Measurements from ENCODE around the gene C3AR1.

DNA sequence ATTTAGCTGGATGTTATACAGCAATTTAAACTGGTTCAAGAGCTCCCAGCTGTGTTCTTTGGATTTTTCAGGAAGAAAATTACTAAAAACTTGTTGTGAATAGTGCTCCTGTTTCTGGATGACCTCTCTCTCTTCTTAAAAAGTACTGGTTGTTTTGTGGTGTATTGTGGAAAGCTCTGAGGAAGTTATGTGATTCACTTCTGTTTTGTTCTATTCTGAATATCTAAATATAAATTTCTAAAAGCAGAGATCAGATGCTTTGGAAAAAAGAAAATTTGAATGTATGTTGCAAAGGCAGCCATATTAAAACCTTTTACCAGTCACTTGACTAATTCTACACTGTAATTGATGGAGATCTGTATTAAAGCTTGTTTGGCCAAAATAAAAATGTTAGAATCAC lies 3.4 kb upstream of the C3AR1 start:
- TF ChIP-seq, protein P1, sequence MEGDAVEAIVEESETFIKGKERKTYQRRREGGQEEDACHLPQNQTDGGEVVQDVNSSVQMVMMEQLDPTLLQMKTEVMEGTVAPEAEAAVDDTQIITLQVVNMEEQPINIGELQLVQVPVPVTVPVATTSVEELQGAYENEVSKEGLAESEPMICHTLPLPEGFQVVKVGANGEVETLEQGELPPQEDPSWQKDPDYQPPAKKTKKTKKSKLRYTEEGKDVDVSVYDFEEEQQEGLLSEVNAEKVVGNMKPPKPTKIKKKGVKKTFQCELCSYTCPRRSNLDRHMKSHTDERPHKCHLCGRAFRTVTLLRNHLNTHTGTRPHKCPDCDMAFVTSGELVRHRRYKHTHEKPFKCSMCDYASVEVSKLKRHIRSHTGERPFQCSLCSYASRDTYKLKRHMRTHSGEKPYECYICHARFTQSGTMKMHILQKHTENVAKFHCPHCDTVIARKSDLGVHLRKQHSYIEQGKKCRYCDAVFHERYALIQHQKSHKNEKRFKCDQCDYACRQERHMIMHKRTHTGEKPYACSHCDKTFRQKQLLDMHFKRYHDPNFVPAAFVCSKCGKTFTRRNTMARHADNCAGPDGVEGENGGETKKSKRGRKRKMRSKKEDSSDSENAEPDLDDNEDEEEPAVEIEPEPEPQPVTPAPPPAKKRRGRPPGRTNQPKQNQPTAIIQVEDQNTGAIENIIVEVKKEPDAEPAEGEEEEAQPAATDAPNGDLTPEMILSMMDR (IDR thresholded peaks at IDR 0.05; ENCODE audit: low read depth, low read length, missing input control): no peak
- TF ChIP-seq RAD21 (IDR thresholded peaks at IDR 0.05) (no peak), HNF4A (conservative IDR thresholded peaks at IDR 0.05) (no peak), NR2F2 (IDR thresholded peaks at IDR 0.05) (no peak), TAF1 (conservative IDR thresholded peaks at IDR 0.05) (no peak), YY1 (IDR thresholded peaks at IDR 0.05) (no peak)
- TF ChIP-seq, protein P2, sequence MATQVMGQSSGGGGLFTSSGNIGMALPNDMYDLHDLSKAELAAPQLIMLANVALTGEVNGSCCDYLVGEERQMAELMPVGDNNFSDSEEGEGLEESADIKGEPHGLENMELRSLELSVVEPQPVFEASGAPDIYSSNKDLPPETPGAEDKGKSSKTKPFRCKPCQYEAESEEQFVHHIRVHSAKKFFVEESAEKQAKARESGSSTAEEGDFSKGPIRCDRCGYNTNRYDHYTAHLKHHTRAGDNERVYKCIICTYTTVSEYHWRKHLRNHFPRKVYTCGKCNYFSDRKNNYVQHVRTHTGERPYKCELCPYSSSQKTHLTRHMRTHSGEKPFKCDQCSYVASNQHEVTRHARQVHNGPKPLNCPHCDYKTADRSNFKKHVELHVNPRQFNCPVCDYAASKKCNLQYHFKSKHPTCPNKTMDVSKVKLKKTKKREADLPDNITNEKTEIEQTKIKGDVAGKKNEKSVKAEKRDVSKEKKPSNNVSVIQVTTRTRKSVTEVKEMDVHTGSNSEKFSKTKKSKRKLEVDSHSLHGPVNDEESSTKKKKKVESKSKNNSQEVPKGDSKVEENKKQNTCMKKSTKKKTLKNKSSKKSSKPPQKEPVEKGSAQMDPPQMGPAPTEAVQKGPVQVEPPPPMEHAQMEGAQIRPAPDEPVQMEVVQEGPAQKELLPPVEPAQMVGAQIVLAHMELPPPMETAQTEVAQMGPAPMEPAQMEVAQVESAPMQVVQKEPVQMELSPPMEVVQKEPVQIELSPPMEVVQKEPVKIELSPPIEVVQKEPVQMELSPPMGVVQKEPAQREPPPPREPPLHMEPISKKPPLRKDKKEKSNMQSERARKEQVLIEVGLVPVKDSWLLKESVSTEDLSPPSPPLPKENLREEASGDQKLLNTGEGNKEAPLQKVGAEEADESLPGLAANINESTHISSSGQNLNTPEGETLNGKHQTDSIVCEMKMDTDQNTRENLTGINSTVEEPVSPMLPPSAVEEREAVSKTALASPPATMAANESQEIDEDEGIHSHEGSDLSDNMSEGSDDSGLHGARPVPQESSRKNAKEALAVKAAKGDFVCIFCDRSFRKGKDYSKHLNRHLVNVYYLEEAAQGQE (IDR thresholded peaks at IDR 0.05): no peak

Measured in liver (tissue), 3 donors.